ENCODE measurements around the gene ITGB1.

Gene ITGB1

DNA sequence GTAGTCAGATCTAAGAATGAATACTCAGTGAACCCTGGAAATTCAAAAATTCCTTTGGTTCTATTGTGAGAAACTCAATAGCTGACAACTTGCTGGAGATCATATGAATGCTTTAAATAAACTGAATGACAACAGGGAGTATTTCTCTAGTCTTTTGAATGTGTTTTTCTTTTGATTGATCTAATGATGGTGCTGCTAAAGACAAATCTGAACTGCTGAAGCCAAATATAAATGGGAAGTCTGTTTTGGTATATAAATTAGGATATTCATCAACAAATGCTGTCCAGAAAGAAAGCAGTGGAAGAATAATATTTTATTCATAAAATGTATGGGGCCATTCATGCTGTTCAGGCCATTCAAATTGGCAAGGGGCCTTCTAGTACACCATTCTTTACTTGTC, 79.4 kb downstream of the ITGB1 start:
- Histone ChIP-seq H3K4me2 (ENCODE audit: low read length) (no peak overlapping the region), H2BK5ac (ENCODE audit: low read length) (no peak overlapping the region), H3K79me2 (ENCODE audit: control insufficient read depth, insufficient read depth, low read length) (no peaks in the 10 kb centered on the region), H3K23ac (ENCODE audit: low read length) (no peak overlapping the region), H4K5ac (ENCODE audit: low read length) (no peak overlapping the region), H3K4me1 (ENCODE audit: control insufficient read depth, low read depth, low read length) (peaks cover 5% of the 10 kb centered on the region), H3K9ac (ENCODE audit: low read length) (no peak overlapping the region), H3K27ac (ENCODE audit: low read depth, low read length) (no peak overlapping the region), H2AK5ac (ENCODE audit: low read length) (no peak overlapping the region), H3K18ac (ENCODE audit: low read length) (no peak overlapping the region), H2BK15ac (replicated peaks; ENCODE audit: low read depth) (no peak overlapping the region), H3K4me3 (ENCODE audit: low read length) (no peak overlapping the region), H3K4ac (ENCODE audit: low read depth, low read length) (no peak overlapping the region), H3K27me3 (ENCODE audit: insufficient read depth, low read length, poor library complexity) (no peaks in the 10 kb centered on the region), H2BK120ac (ENCODE audit: low read depth, low read length) (no peak overlapping the region), H3K36me3 (ENCODE audit: control insufficient read depth, insufficient read depth, low read length) (no peaks in the 10 kb centered on the region), H3K56ac (ENCODE audit: low read length) (no peak overlapping the region), H4K8ac (ENCODE audit: low read depth, low read length) (no peak overlapping the region), H3K79me1 (ENCODE audit: low read length) (no peaks in the 10 kb centered on the region)
- no peak for DNase-seq

DNA sequence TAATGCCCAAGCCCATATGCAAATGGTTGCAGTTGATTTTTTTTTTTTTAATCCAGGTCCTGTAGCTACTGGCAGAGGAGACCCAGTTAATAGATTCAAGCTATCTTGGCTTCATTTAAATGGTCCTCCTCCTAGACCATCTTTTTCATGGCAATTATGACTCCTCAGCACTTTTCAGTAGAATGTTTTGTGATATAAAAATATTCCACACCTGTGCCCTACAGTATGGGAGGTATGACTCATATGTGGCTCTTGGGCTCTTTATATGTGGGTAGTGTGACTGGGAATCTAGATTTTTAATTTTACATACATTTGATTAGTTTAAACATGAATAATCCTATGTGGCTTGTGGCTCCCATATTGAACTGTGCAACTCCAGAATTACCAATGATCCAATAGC, 80.1 kb downstream of the ITGB1 start:
- H2BK5ac ChIP-seq (ENCODE audit: low read length) = no peak overlapping the region
- H3K4me2 ChIP-seq (ENCODE audit: low read length) = no peak overlapping the region
- H3K18ac ChIP-seq (ENCODE audit: low read length) = no peak overlapping the region
- H2BK120ac ChIP-seq (ENCODE audit: low read depth, low read length) = no peak overlapping the region
- no peak overlapping the region for H3K4me3 ChIP-seq (ENCODE audit: low read length)
- no peak overlapping the region for H3K9ac ChIP-seq (ENCODE audit: low read length)
- no peak for DNase-seq
- H3K56ac ChIP-seq (ENCODE audit: low read length) = no peak overlapping the region
- no peak overlapping the region for H3K4ac ChIP-seq (ENCODE audit: low read depth, low read length)
- no peak overlapping the region for H2BK15ac ChIP-seq (replicated peaks; ENCODE audit: low read depth)
- H3K79me2 ChIP-seq (ENCODE audit: control insufficient read depth, insufficient read depth, low read length) = no peaks in the 10 kb centered on the region
- H3K23ac ChIP-seq (ENCODE audit: low read length) = no peak overlapping the region
- no peaks in the 10 kb centered on the region for H3K27me3 ChIP-seq (ENCODE audit: insufficient read depth, low read length, poor library complexity)
- peaks cover 5% of the 10 kb centered on the region for H3K4me1 ChIP-seq (ENCODE audit: control insufficient read depth, low read depth, low read length)
- no peaks in the 10 kb centered on the region for H3K79me1 ChIP-seq (ENCODE audit: low read length)
- H4K8ac ChIP-seq (ENCODE audit: low read depth, low read length) = no peak overlapping the region
- H3K27ac ChIP-seq (ENCODE audit: low read depth, low read length) = no peak overlapping the region
- H4K5ac ChIP-seq (ENCODE audit: low read length) = no peak overlapping the region
- H3K36me3 ChIP-seq (ENCODE audit: control insufficient read depth, insufficient read depth, low read length) = no peaks in the 10 kb centered on the region
- no peak overlapping the region for H2AK5ac ChIP-seq (ENCODE audit: low read length)

DNA sequence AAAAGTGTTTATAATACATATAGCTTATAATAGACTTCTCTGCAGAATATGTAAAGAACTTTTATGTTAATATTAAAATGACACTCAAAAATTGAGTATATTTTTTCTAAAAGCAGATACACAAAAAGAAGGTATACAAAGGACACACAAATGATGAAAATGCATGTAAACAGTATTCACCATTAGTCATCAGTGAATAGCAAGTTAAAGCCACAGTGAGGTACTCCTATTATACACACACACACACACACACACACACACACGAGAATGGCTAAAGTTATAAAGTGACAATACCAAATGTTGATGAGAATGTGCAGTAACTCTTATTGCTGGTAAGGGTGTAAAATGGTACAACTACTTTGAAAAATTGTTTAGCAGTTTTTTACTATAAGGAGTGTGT, 92.9 kb downstream of the ITGB1 start:
- no peak overlapping the region for H3K4ac ChIP-seq (ENCODE audit: low read depth, low read length)
- WGBS (ENCODE audit: extremely low coverage, insufficient coverage, low lambda C conversion rate) = no CpG with 5 or more reads among the region's 1 CpG
- H2AK5ac ChIP-seq (ENCODE audit: low read length) = no peak overlapping the region
- no peak overlapping the region for H4K8ac ChIP-seq (ENCODE audit: low read depth, low read length)
- H3K4me1 ChIP-seq (ENCODE audit: control insufficient read depth, low read depth, low read length) = no peaks in the 10 kb centered on the region
- H2BK5ac ChIP-seq (ENCODE audit: low read length) = no peak overlapping the region
- H2BK15ac ChIP-seq (replicated peaks; ENCODE audit: low read depth) = no peak overlapping the region
- H2BK120ac ChIP-seq (ENCODE audit: low read depth, low read length) = no peak overlapping the region
- no peak overlapping the region for H4K5ac ChIP-seq (ENCODE audit: low read length)
- H3K36me3 ChIP-seq (ENCODE audit: control insufficient read depth, insufficient read depth, low read length) = no peaks in the 10 kb centered on the region
- H3K9ac ChIP-seq (ENCODE audit: low read length) = no peak overlapping the region
- no peak overlapping the region for H3K4me3 ChIP-seq (ENCODE audit: low read length)
- H3K79me1 ChIP-seq (ENCODE audit: low read length) = no peaks in the 10 kb centered on the region
- no peak overlapping the region for H3K18ac ChIP-seq (ENCODE audit: low read length)
- H3K27me3 ChIP-seq (ENCODE audit: insufficient read depth, low read length, poor library complexity) = no peaks in the 10 kb centered on the region
- H3K79me2 ChIP-seq (ENCODE audit: control insufficient read depth, insufficient read depth, low read length) = no peaks in the 10 kb centered on the region
- no peak overlapping the region for H3K4me2 ChIP-seq (ENCODE audit: low read length)
- no peak overlapping the region for H3K23ac ChIP-seq (ENCODE audit: low read length)
- no peak for DNase-seq
- H3K56ac ChIP-seq (ENCODE audit: low read length) = no peak overlapping the region
- H3K27ac ChIP-seq (ENCODE audit: low read depth, low read length) = no peak overlapping the region

DNA sequence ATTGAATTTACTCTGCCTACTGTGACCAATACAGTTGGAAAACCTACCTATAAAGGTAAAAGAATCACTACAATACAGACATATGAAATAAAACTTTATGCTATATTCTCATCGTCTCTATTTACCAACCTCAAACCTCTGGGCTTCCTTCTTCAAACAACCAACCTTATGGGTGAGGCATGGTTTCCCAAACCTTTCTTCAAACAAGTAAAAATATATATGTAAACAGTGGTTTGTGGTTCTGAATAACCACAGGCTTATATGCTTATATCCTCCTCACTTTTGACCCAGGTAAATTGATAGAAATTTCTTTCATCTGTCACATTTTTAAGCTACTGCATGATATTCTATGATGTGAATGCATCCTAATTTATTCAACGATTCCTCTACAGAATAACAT, 103.6 kb downstream of the ITGB1 start:
- Histone ChIP-seq H2AK5ac (ENCODE audit: low read length) (no peak overlapping the region), H4K5ac (ENCODE audit: low read length) (no peak overlapping the region), H3K4me3 (ENCODE audit: low read length) (no peak overlapping the region), H4K8ac (ENCODE audit: low read depth, low read length) (no peak overlapping the region), H3K79me1 (ENCODE audit: low read length) (no peaks in the 10 kb centered on the region), H3K79me2 (ENCODE audit: control insufficient read depth, insufficient read depth, low read length) (no peaks in the 10 kb centered on the region), H3K9ac (ENCODE audit: low read length) (no peak overlapping the region), H3K36me3 (ENCODE audit: control insufficient read depth, insufficient read depth, low read length) (no peaks in the 10 kb centered on the region), H2BK120ac (ENCODE audit: low read depth, low read length) (no peak overlapping the region), H3K27me3 (ENCODE audit: insufficient read depth, low read length, poor library complexity) (no peaks in the 10 kb centered on the region), H2BK15ac (replicated peaks; ENCODE audit: low read depth) (no peak overlapping the region), H3K18ac (ENCODE audit: low read length) (no peak overlapping the region), H2BK5ac (ENCODE audit: low read length) (no peak overlapping the region), H3K56ac (ENCODE audit: low read length) (no peak overlapping the region), H3K23ac (ENCODE audit: low read length) (no peak overlapping the region), H3K4me1 (ENCODE audit: control insufficient read depth, low read depth, low read length) (no peaks in the 10 kb centered on the region), H3K27ac (ENCODE audit: low read depth, low read length) (no peak overlapping the region), H3K4me2 (ENCODE audit: low read length) (no peak overlapping the region), H3K4ac (ENCODE audit: low read depth, low read length) (no peak overlapping the region)
- no peak for DNase-seq
- WGBS (ENCODE audit: extremely low coverage, insufficient coverage, low lambda C conversion rate) = no CpG with 5 or more reads among the region's 2 CpGs

DNA sequence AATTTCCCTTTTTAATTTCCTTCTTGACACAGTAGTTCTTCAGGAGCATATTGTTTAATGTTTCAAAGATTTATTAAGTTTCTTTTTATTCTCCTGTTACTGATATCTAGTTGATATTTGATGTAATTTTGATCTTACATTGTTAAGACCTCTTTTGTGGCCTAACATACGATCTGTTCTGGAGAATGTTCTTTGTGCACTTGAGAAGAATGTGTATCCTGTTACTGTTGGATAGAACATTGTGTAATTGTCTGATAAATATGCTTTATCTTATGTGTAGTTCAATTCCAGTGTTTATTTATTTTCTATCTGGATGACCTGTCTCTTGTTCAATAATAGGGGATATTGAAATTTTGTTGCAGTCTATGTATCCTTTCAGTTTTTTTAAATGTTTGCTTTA, 106.7 kb downstream of the ITGB1 start:
- Histone ChIP-seq H2AK5ac (ENCODE audit: low read length) (no peak overlapping the region), H3K79me2 (ENCODE audit: control insufficient read depth, insufficient read depth, low read length) (no peaks in the 10 kb centered on the region), H3K79me1 (ENCODE audit: low read length) (no peaks in the 10 kb centered on the region), H3K9ac (ENCODE audit: low read length) (no peak overlapping the region), H4K5ac (ENCODE audit: low read length) (no peak overlapping the region), H3K4ac (ENCODE audit: low read depth, low read length) (no peak overlapping the region), H3K18ac (ENCODE audit: low read length) (no peak overlapping the region), H3K36me3 (ENCODE audit: control insufficient read depth, insufficient read depth, low read length) (no peaks in the 10 kb centered on the region), H3K27me3 (ENCODE audit: insufficient read depth, low read length, poor library complexity) (no peaks in the 10 kb centered on the region), H3K4me3 (ENCODE audit: low read length) (no peak overlapping the region), H3K56ac (ENCODE audit: low read length) (no peak overlapping the region), H2BK120ac (ENCODE audit: low read depth, low read length) (no peak overlapping the region), H2BK15ac (replicated peaks; ENCODE audit: low read depth) (no peak overlapping the region), H3K23ac (ENCODE audit: low read length) (no peak overlapping the region), H3K4me2 (ENCODE audit: low read length) (no peak overlapping the region), H3K4me1 (ENCODE audit: control insufficient read depth, low read depth, low read length) (no peaks in the 10 kb centered on the region), H4K8ac (ENCODE audit: low read depth, low read length) (no peak overlapping the region), H3K27ac (ENCODE audit: low read depth, low read length) (no peak overlapping the region), H2BK5ac (ENCODE audit: low read length) (no peak overlapping the region)
- WGBS (ENCODE audit: extremely low coverage, insufficient coverage, low lambda C conversion rate) = no CpG with 5 or more reads among the region's 1 CpG
- no peak for DNase-seq

All from mesendoderm (in vitro differentiated cells).